K562 (cell line): ENCODE data around the gene KITLG.

Source experiments
- CTCF ChIP-seq, 3 experiments: IDR thresholded peaks in 2 of 3; conservative IDR thresholded peaks in 1 of 3; 2 replicates each; pipeline ENCODE4 v1.5.1; 2011 to 2012; ENCODE audit warnings: low read length in 3 of 3, mild to moderate bottlenecking in 3 of 3, control low read depth in 2 of 3, improper control_type of control experiment in 1 of 3, inconsistent platforms in 1 of 3, low read depth in 1 of 3, mixed read lengths in 1 of 3, moderate library complexity in 1 of 3; ENCODE audit not compliant: insufficient read depth in 2 of 3
- RFX5 ChIP-seq: IDR thresholded peaks from 2 replicates; pipeline ENCODE4 v1.6.1; 2011; ENCODE audit warnings: low read depth, mild to moderate bottlenecking, improper control_type of control experiment, low read length
- SRSF9 ChIP-seq: fragments of 200-400 bp; formaldehyde crosslinking; IDR thresholded peaks from 2 replicates; pipeline ENCODE4 v1.6.1; 2017; ENCODE audit warnings: low read depth, low read length, borderline replicate concordance

GRCh38 chr12:88509347-88509746 lies 70.9 kb downstream of the KITLG start:
- TF ChIP-seq SRSF9: no peak
- no peak for TF ChIP-seq RFX5
- TF ChIP-seq CTCF (IDR thresholded peaks at IDR 0.05 in 2 of 3, conservative IDR thresholded peaks at IDR 0.05 in 1 of 3; ENCODE audit: insufficient read depth in 2 of 3, low read depth in 1 of 3, low read length in 3 of 3): no peak
